GM12892 (cell line): Measurements from ENCODE around the gene PMIS2.

Experiments
- POLR2A ChIP-seq: IDR thresholded peaks from 2 replicates; pipeline ENCODE4 v1.6.1; 2011; ENCODE audit warnings: low read depth, low read length, control low read depth
- POLR2AphosphoS5 ChIP-seq: IDR thresholded peaks from 2 replicates; pipeline ENCODE4 v1.6.1; 2011; ENCODE audit warnings: low read depth, low read length, control low read depth
- TAF1 ChIP-seq: IDR thresholded peaks from 2 replicates; pipeline ENCODE4 v1.6.1; 2011; ENCODE audit warnings: low read depth, mild to moderate bottlenecking, control low read depth, low read length, borderline replicate concordance

DNA sequence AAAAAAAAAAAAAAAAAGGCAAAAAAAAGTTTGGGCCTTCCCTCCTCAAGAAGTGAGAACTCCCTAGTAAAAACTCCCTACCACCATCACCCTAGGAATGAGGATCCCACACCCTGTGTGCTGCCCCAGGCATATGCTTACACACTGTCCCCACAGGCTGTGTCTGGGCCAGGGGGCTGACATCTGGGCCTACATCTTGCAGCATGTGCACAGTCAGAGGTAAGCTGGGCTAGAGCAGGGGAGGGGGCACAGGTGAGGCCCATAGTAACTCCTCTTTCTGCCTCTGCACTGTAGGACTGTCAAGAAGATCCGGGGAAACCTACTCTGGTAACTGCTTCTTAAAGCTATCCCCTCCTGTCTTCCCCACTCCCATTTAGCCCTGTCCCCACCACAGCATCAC is 27.6 kb downstream of the PMIS2 start:
- TF ChIP-seq POLR2A: no peak
- no peak for TF ChIP-seq POLR2AphosphoS5
- no peak for TF ChIP-seq TAF1
